ENCODE data around the gene SLC1A2.
"Not testable (repeated sequence)": the region's sequence is repeated elsewhere in the genome, so short reads cannot be mapped to it uniquely, and the experiment has no call there.

The SLC1A2 gene

GRCh38 chr11:35237860-35238715 lies 181.3 kb downstream of the SLC1A2 start:
- DNase-seq = peak; percentile 76

DNA sequence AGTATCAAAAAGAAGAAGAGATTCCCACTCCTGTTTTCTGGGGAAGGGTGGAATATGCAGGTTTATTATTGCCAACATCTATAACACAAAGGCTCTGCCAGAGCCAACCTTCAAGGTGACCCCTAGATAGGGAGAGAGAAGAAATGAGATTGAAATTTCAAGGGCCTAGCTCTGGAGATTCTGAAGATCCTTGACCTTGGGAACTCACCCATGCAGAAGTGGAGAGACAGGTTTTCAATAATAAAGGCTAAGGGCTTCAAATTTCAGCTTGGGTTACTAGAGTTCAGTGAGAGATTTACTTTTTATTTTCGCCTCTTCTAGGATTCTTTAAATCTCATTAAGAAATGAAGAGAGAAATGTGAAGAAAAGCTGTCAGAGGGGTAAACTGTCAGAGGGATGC lies 182.0 kb downstream of the SLC1A2 start:
- DNase-seq = no peak

- no peak for DNase-seq
These were observed 182.7 kb downstream of the SLC1A2 start for GRCh38 chr11:35236667-35237003.

- peak; percentile 83 for DNase-seq
These were observed 183.3 kb downstream of the SLC1A2 start for GRCh38 chr11:35235936-35236666.

- no peak for DNase-seq
These were observed 183.9 kb downstream of the SLC1A2 start for GRCh38 chr11:35235498-35235897.

DNA sequence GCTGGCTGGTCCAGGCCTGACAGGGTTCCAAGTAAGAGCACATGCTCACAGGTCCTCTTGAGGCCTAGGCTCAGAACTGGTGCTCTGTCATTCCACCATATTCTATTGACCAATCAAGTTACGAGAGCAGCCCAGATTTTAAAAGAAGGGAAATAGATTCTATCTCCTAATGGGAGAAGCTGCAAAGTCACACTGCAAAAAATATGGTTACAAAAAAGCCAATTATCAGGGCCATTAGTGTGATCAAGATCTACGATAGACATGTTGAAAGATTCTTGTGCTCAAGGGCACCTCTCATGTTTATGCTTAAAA lies 184.2 kb downstream of the SLC1A2 start:
- DNase-seq = no peak

DNA sequence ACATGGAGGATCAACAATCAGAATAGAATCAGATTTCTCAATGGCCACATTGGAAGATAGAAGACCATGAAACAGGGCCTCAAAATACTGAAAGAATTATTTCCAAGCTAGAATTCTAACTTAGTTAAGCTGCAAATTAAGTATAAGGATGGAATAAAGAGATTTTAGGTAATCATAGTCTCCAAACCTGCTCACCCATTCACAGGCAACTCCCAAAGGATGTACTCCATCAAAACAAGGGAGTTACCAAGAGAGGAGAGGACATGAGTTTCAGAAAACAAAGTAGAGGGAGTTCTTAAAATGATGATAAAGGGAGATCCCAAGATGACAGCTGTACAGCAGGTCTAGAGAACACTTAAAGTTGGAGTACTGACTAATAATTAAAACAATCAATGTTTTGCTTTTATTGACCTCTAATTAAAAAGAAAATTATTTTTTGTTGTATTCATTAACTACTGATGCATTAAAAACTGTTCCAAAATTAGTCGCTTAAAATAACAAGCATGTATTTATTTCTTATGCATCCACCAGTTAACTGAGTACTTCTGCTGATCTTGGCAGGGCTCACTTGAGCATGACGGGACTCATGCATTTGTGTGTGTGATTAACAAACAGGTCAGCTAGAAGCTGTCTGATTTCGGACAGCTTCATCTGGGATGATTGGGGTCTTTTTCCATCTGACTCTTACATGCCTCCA lies 184.8 kb downstream of the SLC1A2 start:
- no peak for DNase-seq

DNA sequence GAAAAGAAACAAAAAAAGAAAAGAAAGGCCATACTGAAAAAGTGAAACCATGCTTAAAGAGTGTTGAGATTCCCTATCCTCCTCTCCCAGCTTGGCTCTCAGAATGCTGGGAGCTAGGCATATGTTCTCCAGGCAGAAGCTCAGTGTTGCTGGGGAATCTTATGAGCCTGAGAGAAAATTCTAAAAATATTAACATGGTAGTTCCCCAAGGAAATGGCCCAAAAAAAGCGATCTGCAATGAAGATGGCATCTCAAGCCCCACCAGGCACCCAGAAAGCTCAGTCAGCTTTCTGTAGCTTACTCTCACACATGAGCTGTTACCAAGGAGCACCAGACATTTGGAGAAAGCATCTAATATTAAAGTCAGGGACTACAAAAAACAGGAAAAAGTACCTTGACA lies 185.8 kb downstream of the SLC1A2 start:
- DNase-seq = no peak

DNA sequence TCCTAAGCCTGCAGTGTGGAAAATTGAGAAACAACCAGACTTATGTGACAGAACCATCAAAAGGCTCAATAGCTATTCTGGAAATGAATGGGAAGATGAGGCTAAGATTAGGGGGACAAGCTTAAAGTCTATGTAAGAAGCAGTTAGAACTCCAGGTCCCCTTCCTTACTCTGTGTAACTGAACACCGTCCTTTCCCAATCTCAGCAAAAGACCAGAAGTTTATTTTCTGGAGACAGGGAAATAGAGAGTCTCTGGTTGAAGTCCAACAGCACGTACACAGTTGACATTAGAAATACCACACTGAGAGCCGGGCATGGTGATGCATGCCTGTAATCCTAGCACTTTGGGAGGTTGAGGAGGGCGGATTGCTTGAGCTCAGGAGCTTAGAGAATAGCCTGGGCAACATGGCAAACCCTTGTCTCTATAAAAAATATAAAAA lies 186.4 kb downstream of the SLC1A2 start:
- no peak for DNase-seq

GRCh38 chr11:35231076-35231860 lies 188.1 kb downstream of the SLC1A2 start:
- DNase-seq = no peak

DNA sequence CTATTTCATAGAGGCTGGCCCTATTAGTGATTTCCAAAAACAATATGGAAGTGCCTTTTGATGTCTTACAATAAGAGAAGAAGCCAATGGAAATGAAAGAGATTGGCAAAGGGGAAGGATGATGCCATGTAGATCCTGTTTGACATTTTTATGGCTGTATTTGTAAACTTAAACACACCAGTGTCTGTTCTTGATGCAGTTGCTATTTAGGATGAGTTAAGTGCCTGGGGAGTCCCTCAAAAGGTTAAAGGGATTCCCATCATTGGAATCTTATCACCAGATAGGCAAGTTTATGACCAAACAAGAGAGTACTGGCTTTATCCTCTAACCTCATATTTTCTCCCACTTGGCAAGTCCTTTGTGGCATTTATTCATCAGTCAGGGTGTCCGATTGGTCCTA lies 189.0 kb downstream of the SLC1A2 start:
- DNase-seq = no peak

GRCh38 chr11:35228328-35228725 lies 191.0 kb downstream of the SLC1A2 start:
- DNase-seq = no peak

DNA sequence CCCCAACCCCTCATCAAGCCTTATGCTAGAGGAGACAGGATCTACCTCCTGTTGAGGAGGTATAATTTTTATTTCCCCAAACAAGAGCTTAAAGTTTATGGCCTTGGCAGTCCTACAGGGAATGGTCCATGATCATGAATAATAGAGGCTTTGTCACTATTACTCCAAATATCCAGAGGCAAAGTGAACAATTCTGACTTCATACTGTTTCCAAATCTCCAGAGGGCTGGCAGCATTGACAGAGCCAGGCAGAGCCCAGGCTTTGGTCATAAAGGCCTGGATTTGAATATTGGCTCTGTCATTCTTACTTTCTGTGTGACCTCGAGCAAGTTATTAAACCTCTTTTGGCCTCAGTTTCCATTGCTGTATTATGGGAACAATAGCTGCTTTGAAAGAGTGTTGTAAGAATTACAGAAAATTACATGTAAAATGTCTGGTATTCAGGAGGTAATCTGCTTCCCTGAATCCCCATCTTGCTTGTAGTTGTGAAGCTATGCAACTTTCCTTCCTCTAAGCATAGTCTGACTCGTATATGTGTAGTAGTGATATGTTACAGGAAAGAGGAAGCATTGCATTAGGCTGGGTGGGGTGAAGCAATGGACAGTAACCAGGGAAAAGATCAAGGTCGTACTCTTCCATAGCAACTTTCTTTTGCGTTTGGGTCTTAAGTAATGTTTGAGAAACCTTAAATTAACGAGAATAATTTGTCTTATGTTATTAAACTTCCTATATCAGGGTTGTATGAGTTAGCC lies 191.6 kb downstream of the SLC1A2 start:
- DNase-seq = no peak

- not testable (repeated sequence) for DNase-seq
These were observed 192.6 kb downstream of the SLC1A2 start for GRCh38 chr11:35226756-35227155.

DNA sequence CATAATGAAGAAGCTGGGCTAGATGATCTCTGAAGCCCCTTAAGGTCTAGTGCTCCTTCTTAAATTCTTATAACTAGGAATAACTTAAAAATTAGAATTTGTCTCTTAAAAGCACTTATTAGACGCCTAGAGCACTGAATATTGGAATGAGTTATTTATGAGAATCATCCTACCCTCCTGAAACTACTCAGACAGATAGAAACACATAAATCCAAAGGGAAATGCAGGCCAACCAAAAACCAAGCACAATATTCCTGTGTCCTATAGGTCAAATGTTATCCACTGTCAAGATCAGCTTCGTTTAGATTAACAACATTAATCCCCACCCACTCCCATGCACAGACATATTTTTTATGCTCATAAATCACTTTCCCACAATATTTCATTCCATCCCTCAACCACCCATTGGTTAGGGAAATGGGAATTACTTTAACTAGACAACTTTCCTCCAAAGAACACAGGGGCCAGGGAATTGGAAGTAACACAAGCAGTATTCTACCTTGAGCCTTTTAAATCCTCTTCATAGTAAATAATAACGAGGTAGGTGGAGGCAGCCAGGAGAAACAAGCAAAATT lies 193.3 kb downstream of the SLC1A2 start:
- no peak for DNase-seq

GRCh38 chr11:35223991-35224390 lies 195.4 kb downstream of the SLC1A2 start:
- DNase-seq = no peak

GRCh38 chr11:35223371-35223796 lies 196.0 kb downstream of the SLC1A2 start:
- no peak for DNase-seq

DNA sequence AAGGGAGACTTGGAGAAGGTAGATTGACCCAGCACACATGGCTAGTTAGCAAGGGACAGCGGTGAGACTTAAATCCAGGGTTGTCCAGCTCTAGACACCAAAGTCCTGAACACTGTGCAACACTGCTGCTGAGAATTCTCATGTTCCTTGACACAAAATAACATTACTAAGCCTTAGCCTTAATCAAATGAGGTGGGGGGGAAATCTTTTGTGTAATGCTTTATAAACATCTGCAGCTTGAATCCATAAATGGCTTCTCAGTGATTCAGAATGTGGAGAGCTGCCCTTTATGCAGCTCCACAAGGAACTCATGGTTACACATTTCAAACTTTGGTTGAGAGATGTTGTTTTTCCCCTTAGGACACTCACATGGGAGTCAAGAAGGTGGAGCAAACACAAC lies 200.4 kb downstream of the SLC1A2 start:
- DNase-seq = no peak

DNA sequence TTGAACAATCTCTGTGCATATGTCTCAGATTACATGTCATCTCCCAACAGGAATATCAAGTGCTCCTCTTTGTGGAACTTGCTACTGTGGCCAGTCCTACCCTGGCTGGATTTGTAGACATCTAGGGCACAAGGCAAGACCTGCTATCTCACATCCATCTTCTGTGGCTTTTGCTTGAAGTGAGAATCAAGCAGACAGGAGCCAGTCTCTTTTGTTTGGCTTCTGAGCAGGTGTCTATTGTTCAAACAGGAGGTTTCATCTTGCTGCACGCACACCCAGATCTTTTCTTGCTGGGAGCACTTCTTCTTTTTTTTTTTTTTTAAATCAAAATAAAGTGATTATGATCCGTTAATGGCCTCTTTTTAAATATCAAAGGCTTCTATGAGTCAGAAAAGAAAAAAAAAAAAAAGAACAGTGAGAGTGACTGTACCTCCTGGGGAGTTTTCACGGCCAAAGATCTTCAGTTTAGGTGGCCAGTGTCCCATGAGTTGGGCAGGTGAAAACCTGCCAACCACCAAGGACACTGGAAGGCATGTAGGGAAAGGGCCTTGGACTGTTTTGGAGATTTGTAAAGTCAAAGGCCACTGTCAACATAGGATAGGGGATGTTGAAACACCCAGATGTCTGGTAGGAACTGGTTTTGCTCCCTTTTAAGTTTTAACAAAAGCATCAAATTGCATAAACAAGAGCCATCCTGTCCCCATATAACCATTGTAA lies 202.2 kb downstream of the SLC1A2 start:
- peak; percentile 65 for DNase-seq

DNA sequence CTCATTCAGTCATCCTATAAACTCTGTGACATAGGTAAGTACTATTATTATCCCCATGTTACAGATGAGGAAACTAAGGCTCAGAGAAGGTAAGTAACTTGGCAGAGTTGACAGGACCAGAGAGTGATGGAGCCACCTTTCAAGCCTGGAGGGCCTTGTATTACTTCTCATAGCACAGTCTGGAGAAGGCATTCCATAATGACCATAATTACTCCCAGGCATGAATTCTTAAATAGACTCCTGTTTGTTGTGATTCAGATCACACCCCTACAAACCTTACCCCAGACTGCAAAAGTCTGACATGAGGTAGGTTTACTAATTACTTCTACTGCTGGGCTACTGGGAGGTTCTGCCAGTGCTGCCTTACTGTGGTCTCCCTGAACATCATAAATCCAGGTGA lies 203.4 kb downstream of the SLC1A2 start:
- DNase-seq = no peak

- DNase-seq = peak; percentile 78
These were observed 204.6 kb downstream of the SLC1A2 start for GRCh38 chr11:35214792-35215193.
